Measurements from ENCODE around the gene PIH1D2. TPM values are rescaled to one million over a fixed set of nuclear protein-coding genes. Genes with fewer than 3 reads are reported as not detected.

PIH1D2 gene
- total RNA-seq, 2 donors from 2014 or later = 1.3 TPM; not detected in 1

DNA sequence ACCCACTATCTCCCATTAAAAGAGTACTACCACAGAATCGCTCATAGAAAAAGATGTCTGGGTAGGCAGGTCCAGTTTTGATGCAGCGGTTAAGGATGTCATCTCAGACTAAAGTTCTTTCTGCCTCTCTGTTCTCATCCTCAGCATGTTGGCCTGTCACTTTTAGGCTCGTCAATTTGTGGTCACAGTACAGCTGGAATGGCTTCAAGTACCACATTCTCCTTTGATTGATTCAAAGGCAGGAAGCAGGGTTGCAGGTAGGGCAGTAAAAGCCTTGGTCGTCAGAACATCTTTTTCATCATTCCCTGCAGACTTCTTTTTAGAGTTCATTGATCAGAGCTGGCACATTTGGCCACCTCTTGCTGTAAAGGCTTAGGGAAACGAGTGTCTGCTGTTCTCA is 41.6 kb upstream of the PIH1D2 start:
- intact Hi-C loops (cut with DNase I) = loop anchor here (10.0 kb wide), 1 partner anchor 159 kb away; no protein-coding TSS in a partner anchor
- Histone ChIP-seq H3K4me3 (no peak overlapping the region), H3K9me3 (no peaks in the 10 kb centered on the region), H3K27ac (no peak overlapping the region), H3K27me3 (no peaks in the 10 kb centered on the region), H3K4me1 (peaks cover 4% of the 10 kb centered on the region), H3K36me3 (replicated peaks in 1 of 2; ENCODE audit: insufficient read depth in 1 of 2, low read depth in 2 of 2) (no peaks in the 10 kb centered on the region)
- ATAC-seq = no peak
- WGBS, 2 donors = 76 to 77% methylated on average over 5 of the region's 5 CpGs
- DNase-seq = no peak
- no peak for TF ChIP-seq POLR2A (IDR thresholded peaks at IDR 0.05)
- TF ChIP-seq, protein P1, sequence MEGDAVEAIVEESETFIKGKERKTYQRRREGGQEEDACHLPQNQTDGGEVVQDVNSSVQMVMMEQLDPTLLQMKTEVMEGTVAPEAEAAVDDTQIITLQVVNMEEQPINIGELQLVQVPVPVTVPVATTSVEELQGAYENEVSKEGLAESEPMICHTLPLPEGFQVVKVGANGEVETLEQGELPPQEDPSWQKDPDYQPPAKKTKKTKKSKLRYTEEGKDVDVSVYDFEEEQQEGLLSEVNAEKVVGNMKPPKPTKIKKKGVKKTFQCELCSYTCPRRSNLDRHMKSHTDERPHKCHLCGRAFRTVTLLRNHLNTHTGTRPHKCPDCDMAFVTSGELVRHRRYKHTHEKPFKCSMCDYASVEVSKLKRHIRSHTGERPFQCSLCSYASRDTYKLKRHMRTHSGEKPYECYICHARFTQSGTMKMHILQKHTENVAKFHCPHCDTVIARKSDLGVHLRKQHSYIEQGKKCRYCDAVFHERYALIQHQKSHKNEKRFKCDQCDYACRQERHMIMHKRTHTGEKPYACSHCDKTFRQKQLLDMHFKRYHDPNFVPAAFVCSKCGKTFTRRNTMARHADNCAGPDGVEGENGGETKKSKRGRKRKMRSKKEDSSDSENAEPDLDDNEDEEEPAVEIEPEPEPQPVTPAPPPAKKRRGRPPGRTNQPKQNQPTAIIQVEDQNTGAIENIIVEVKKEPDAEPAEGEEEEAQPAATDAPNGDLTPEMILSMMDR (IDR thresholded peaks at IDR 0.05) = no peak

GRCh38 chr11:112114460-112114859 is 40.6 kb upstream of the PIH1D2 start:
- DNase-seq (no peak), ATAC-seq (no peak)
- no peak overlapping the region for H3K27ac ChIP-seq
- no peak for TF ChIP-seq POLR2A (IDR thresholded peaks at IDR 0.05)
- H3K27me3 ChIP-seq = no peaks in the 10 kb centered on the region
- 84 to 89% methylated on average over 2 of the region's 2 CpGs for WGBS, 2 donors
- peaks cover 4% of the 10 kb centered on the region for H3K4me1 ChIP-seq
- no peak overlapping the region for H3K4me3 ChIP-seq
- no peaks in the 10 kb centered on the region for H3K36me3 ChIP-seq (replicated peaks in 1 of 2; ENCODE audit: insufficient read depth in 1 of 2, low read depth in 2 of 2)
- intact Hi-C loops (cut with DNase I) = loop anchor here (10.0 kb wide), 1 partner anchor 160 kb away; no protein-coding TSS in a partner anchor
- no peaks in the 10 kb centered on the region for H3K9me3 ChIP-seq

GRCh38 chr11:112113539-112114457 is 40.0 kb upstream of the PIH1D2 start:
- Histone ChIP-seq H3K4me1 (peaks cover 4% of the 10 kb centered on the region), H3K4me3 (no peak overlapping the region), H3K27ac (no peak overlapping the region), H3K36me3 (replicated peaks in 1 of 2; ENCODE audit: insufficient read depth in 1 of 2, low read depth in 2 of 2) (no peaks in the 10 kb centered on the region), H3K9me3 (no peaks in the 10 kb centered on the region), H3K27me3 (no peaks in the 10 kb centered on the region)
- intact Hi-C loops (cut with DNase I) = loop anchor here (10.0 kb wide), 1 partner anchor 161 kb away; no protein-coding TSS in a partner anchor
- ATAC-seq (peak; percentile 72), DNase-seq (no peak)
- no peak for TF ChIP-seq POLR2A (IDR thresholded peaks at IDR 0.05)
- TF ChIP-seq, protein P1 (IDR thresholded peaks at IDR 0.05) = peak; percentile 29 to 73 (median 63)
- WGBS, 2 donors = 47 to 50% methylated on average over 6 of the region's 6 CpGs

GRCh38 chr11:112106070-112106469 is 32.3 kb upstream of the PIH1D2 start:
- Histone ChIP-seq H3K4me3 (no peak overlapping the region), H3K27me3 (no peaks in the 10 kb centered on the region), H3K4me1 (no peaks in the 10 kb centered on the region), H3K9me3 (no peaks in the 10 kb centered on the region), H3K36me3 (replicated peaks in 1 of 2; ENCODE audit: insufficient read depth in 1 of 2, low read depth in 2 of 2) (no peaks in the 10 kb centered on the region), H3K27ac (no peak overlapping the region)
- TF ChIP-seq, protein P1 (IDR thresholded peaks at IDR 0.05) = no peak
- TF ChIP-seq POLR2A (IDR thresholded peaks at IDR 0.05) = no peak
- ATAC-seq (no peak), DNase-seq (no peak)
- intact Hi-C loops (cut with DNase I) = no loop called here
- 98 to 99% methylated on average over 8 of the region's 8 CpGs for WGBS, 2 donors

GRCh38 chr11:112103446-112103845 is 29.6 kb upstream of the PIH1D2 start:
- no peak for DNase-seq
- Histone ChIP-seq H3K27me3 (no peaks in the 10 kb centered on the region), H3K27ac (no peak overlapping the region), H3K36me3 (replicated peaks in 1 of 2; ENCODE audit: insufficient read depth in 1 of 2, low read depth in 2 of 2) (no peaks in the 10 kb centered on the region), H3K9me3 (no peaks in the 10 kb centered on the region), H3K4me1 (no peaks in the 10 kb centered on the region), H3K4me3 (no peak overlapping the region)
- intact Hi-C loops (cut with DNase I) = no loop called here
- no peak for ATAC-seq
- TF ChIP-seq, protein P1 (IDR thresholded peaks at IDR 0.05) = no peak
- no peak for TF ChIP-seq POLR2A (IDR thresholded peaks at IDR 0.05)
- 90 to 96% methylated on average over 6 of the region's 6 CpGs for WGBS, 2 donors
